Peyer's patch (tissue), 4 donors: ENCODE measurements around the gene ABCC6.

ENCODE experiments used
- POLR2A ChIP-seq, 2 donors: fragments of 450-650 bp; IDR thresholded peaks; one replicate each; pipeline ENCODE4 v1.5.1; 2017; ENCODE audit warnings: antibody characterized with exemption in 2 of 2, mild to moderate bottlenecking in 2 of 2, moderate library complexity in 2 of 2
- TF ChIP-seq, protein P1 (sequence below), 6 experiments: fragments of 450-650 bp in 4 of 6; fragments of 200-600 bp in 2 of 6; sonication (generic) in 1 of 6; IDR thresholded peaks; one replicate each; pipeline ENCODE4 v1.5.1; 2017 to 2019; ENCODE audit warnings: antibody characterized with exemption in 6 of 6, mild to moderate bottlenecking in 3 of 6, moderate library complexity in 1 of 6

- TF ChIP-seq, protein P1, sequence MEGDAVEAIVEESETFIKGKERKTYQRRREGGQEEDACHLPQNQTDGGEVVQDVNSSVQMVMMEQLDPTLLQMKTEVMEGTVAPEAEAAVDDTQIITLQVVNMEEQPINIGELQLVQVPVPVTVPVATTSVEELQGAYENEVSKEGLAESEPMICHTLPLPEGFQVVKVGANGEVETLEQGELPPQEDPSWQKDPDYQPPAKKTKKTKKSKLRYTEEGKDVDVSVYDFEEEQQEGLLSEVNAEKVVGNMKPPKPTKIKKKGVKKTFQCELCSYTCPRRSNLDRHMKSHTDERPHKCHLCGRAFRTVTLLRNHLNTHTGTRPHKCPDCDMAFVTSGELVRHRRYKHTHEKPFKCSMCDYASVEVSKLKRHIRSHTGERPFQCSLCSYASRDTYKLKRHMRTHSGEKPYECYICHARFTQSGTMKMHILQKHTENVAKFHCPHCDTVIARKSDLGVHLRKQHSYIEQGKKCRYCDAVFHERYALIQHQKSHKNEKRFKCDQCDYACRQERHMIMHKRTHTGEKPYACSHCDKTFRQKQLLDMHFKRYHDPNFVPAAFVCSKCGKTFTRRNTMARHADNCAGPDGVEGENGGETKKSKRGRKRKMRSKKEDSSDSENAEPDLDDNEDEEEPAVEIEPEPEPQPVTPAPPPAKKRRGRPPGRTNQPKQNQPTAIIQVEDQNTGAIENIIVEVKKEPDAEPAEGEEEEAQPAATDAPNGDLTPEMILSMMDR (IDR thresholded peaks at IDR 0.05) = no peak
- no peak for TF ChIP-seq POLR2A (IDR thresholded peaks at IDR 0.05)
These were observed 25.3 kb downstream of the ABCC6 start for GRCh38 chr16:16197966-16198365.
